PC-3 (cell line): ENCODE measurements around the gene NDUFAF2. TPM values are rescaled to one million over a fixed set of nuclear protein-coding genes. Genes with fewer than 3 reads are reported as not detected.

Experiments used
- ATAC-seq: fragments of 200-7000 bp; cut with Tn5 transposase; 2 replicates; pipeline ENCODE4 v1.9.1; 2020; ENCODE audit warnings: mild to moderate bottlenecking, moderate library complexity
- BruUV-seq: library from RNA; stranded (reverse); fragments of 400-500 nt; replicated peaks from 2 replicates; lab custom pipeline; 2021; lab: Mats Ljungman, UMichigan
- CTCF ChIA-PET: fragments of 300-600 bp; sonication (Branson Sonifier 250); formaldehyde crosslinking; loops from one replicate; lab custom pipeline; 2022; ENCODE audit warnings: antibody characterized with exemption; lab: Charles Lee
- POLR2A ChIA-PET: fragments of 300-600 bp; sonication (Branson Sonifier 250); formaldehyde crosslinking; loops from one replicate; lab custom pipeline; 2022; ENCODE audit warnings: antibody characterized with exemption; ENCODE audit not compliant: unreplicated experiment; lab: Charles Lee
- DNase-seq: peaks from one replicate; pipeline ENCODE4 v3.0.0-alpha.2; 2015
- H2AFZ ChIP-seq: fragments of 300-600 bp; sonication (generic); 2 replicates; pipeline ENCODE4 v1.6.0; 2016; ENCODE audit warnings: antibody characterized with exemption, low read length
- H3F3A ChIP-seq: fragments of 300-600 bp; sonication (generic); one replicate; pipeline ENCODE4 v1.6.0; 2017; ENCODE audit warnings: antibody characterized with exemption, low read length, control low read depth, mild to moderate bottlenecking; ENCODE audit not compliant: unreplicated experiment
- H3K27ac ChIP-seq: fragments of 300-600 bp; sonication (generic); 2 replicates; pipeline ENCODE4 v1.5.1; 2016; ENCODE audit warnings: mild to moderate bottlenecking, low read length
- H3K27me3 ChIP-seq: fragments of 300-600 bp; sonication (generic); 2 replicates; pipeline ENCODE4 v1.6.1; 2016; ENCODE audit warnings: low read length, mixed read lengths
- H3K36me3 ChIP-seq: fragments of 300-600 bp; sonication (generic); 2 replicates; pipeline ENCODE4 v1.6.1; 2016; ENCODE audit warnings: low read depth, mixed run types, low read length, mixed read lengths
- H3K4me1 ChIP-seq: fragments of 300-600 bp; sonication (generic); 2 replicates; pipeline ENCODE4 v1.5.1; 2016; ENCODE audit warnings: low read length; ENCODE audit not compliant: insufficient read depth
- H3K4me2 ChIP-seq: fragments of 300-600 bp; sonication (generic); 2 replicates; pipeline ENCODE4 v1.6.0; 2016; ENCODE audit warnings: low read length
- H3K4me3 ChIP-seq: fragments of 300-600 bp; sonication (generic); 2 replicates; pipeline ENCODE4 v1.5.1; 2016; ENCODE audit warnings: mild to moderate bottlenecking, low read length, mixed read lengths
- H3K79me2 ChIP-seq: fragments of 300-600 bp; sonication (generic); 2 replicates; pipeline ENCODE4 v1.6.1; 2017; ENCODE audit warnings: low read length, mixed read lengths
- H3K9ac ChIP-seq: fragments of 300-600 bp; sonication (generic); 2 replicates; pipeline ENCODE4 v1.6.0; 2016; ENCODE audit warnings: mild to moderate bottlenecking, low read length
- H3K9me2 ChIP-seq: fragments of 300-600 bp; sonication (generic); replicated peaks from 2 replicates; pipeline ENCODE4 v1.6.1; 2016; ENCODE audit warnings: mixed run types, low read length, mixed read lengths
- H3K9me3 ChIP-seq: fragments of 300-600 bp; sonication (generic); 2 replicates; pipeline ENCODE4 v1.6.1; 2016; ENCODE audit warnings: low read length, mixed read lengths
- H4K20me1 ChIP-seq: fragments of 300-600 bp; sonication (generic); 2 replicates; pipeline ENCODE4 v1.6.1; 2016; ENCODE audit warnings: low read length, mixed read lengths
- CTCF ChIP-seq: fragments of 300-600 bp; sonication (generic); conservative IDR thresholded peaks from 2 replicates; pipeline ENCODE4 v1.5.1; 2017; ENCODE audit warnings: antibody characterized with exemption, low read depth, mild to moderate bottlenecking, low read length
- EZH2 ChIP-seq: fragments of 300-600 bp; sonication (generic); IDR thresholded peaks from one replicate; pipeline ENCODE4 v1.6.1; 2017; ENCODE audit warnings: antibody characterized with exemption, mild to moderate bottlenecking, low read length; ENCODE audit not compliant: unreplicated experiment
- EZH2phosphoT487 ChIP-seq: fragments of 300-600 bp; sonication (generic); IDR thresholded peaks from 2 replicates; pipeline ENCODE4 v1.6.1; 2018; ENCODE audit warnings: mild to moderate bottlenecking, antibody characterized with exemption, low read length, borderline replicate concordance
- intact Hi-C: fragments of 100-400 bp; cut with micrococcal nuclease; formaldehyde crosslinking; loops from 2 replicates; pipeline ENCODE4 v1.9.0; 2023
- total RNA-seq: library from RNA; depleted of rRNA; stranded (reverse); fragments of >200 nt; gene quantifications from 2 replicates; pipeline ENCODE4 v1.2.3, GENCODE V29; 2014

The NDUFAF2 gene
- total RNA-seq, 1 experiment from 2014 or later, result 41.9 TPM

- H3K27me3 ChIP-seq, result no peaks in the 10 kb centered on the region
- no peak overlapping the region for H3K4me3 ChIP-seq
- BruUV-seq, result no TSS peak
- H3K4me1 ChIP-seq, result no peaks in the 10 kb centered on the region
- H3K27ac ChIP-seq, result no peak overlapping the region
- POLR2A ChIA-PET, result no interaction called here
- no peaks in the 10 kb centered on the region for H3F3A ChIP-seq
- TF ChIP-seq EZH2phosphoT487 (no peak), CTCF (no peak), EZH2 (no peak)
- no peak overlapping the region for H2AFZ ChIP-seq
- H3K36me3 ChIP-seq, result no peaks in the 10 kb centered on the region
- no peaks in the 10 kb centered on the region for H3K9me2 ChIP-seq
- intact Hi-C loops, result loop anchor here (2.0 to 5.0 kb wide), 4 partner anchors 91 to 977 kb away; no protein-coding TSS in a partner anchor
- no peaks in the 10 kb centered on the region for H4K20me1 ChIP-seq
- H3K79me2 ChIP-seq, result peaks cover 68% of the 10 kb centered on the region
- no peak overlapping the region for H3K9ac ChIP-seq
- peaks cover 5% of the 10 kb centered on the region; the same call in 1 of the 2 replicates for H3K9me3 ChIP-seq
- CTCF ChIA-PET, result interaction anchor here (1.6 kb wide), 1 partner anchor 179 kb away, joined by 6 read pairs; no protein-coding TSS in a partner anchor
- no peak overlapping the region for H3K4me2 ChIP-seq
- DNase-seq, result no peak
- no peak for ATAC-seq
Observed at GRCh38 chr5:60958088-60958487, 13.1 kb downstream of the NDUFAF2 start.

- Histone ChIP-seq H3K79me2 (peaks cover 68% of the 10 kb centered on the region), H3F3A (no peaks in the 10 kb centered on the region), H3K4me2 (no peak overlapping the region), H3K4me1 (no peaks in the 10 kb centered on the region), H3K27ac (no peak overlapping the region), H3K9me3 (peaks cover 5% of the 10 kb centered on the region; the same call in 1 of the 2 replicates), H3K9ac (no peak overlapping the region), H3K4me3 (no peak overlapping the region), H2AFZ (no peak overlapping the region), H3K36me3 (no peaks in the 10 kb centered on the region), H3K27me3 (no peaks in the 10 kb centered on the region), H3K9me2 (no peaks in the 10 kb centered on the region), H4K20me1 (no peaks in the 10 kb centered on the region)
- ATAC-seq, result no peak
- ChIA-PET CTCF (interaction anchor here (0.7 to 1.6 kb wide), 4 partner anchors 94 to 353 kb away, joined by 3 to 6 read pairs (median 3); no protein-coding TSS in a partner anchor), POLR2A (interaction anchor here (0.9 kb wide), 1 partner anchor 373 kb away, joined by 3 read pairs; no protein-coding TSS in a partner anchor)
- intact Hi-C loops, result loop anchor here (2.0 to 5.0 kb wide), 4 partner anchors 90 to 976 kb away; no protein-coding TSS in a partner anchor
- DNase-seq, result no peak
- TF ChIP-seq EZH2, result no peak
- no peak for TF ChIP-seq CTCF
- no peak for TF ChIP-seq EZH2phosphoT487
- no TSS peak for BruUV-seq
Observed at GRCh38 chr5:60958712-60959111, 13.7 kb downstream of the NDUFAF2 start.

- TF ChIP-seq CTCF (peak; percentile 52; the same call in 1 of the 2 replicates), EZH2 (no peak)
- Histone ChIP-seq H3K9me2 (no peaks in the 10 kb centered on the region), H3K4me1 (no peaks in the 10 kb centered on the region), H3K27ac (no peak overlapping the region), H2AFZ (no peak overlapping the region), H3K36me3 (no peaks in the 10 kb centered on the region), H3K4me3 (no peak overlapping the region), H4K20me1 (no peaks in the 10 kb centered on the region), H3K9ac (no peak overlapping the region), H3K79me2 (peaks cover 65% of the 10 kb centered on the region), H3K9me3 (peaks cover 5% of the 10 kb centered on the region; the same call in 1 of the 2 replicates), H3K4me2 (no peak overlapping the region), H3K27me3 (no peaks in the 10 kb centered on the region), H3F3A (no peaks in the 10 kb centered on the region)
- BruUV-seq, result no TSS peak
- intact Hi-C loops, result loop anchor here (2.0 to 5.0 kb wide), 4 partner anchors 90 to 976 kb away; no protein-coding TSS in a partner anchor
- CTCF ChIA-PET, result interaction anchor here (0.7 to 1.6 kb wide), 4 partner anchors 93 to 353 kb away, joined by 3 to 6 read pairs (median 3); no protein-coding TSS in a partner anchor
- POLR2A ChIA-PET, result interaction anchor here (0.9 kb wide), 1 partner anchor 372 kb away, joined by 3 read pairs; no protein-coding TSS in a partner anchor
- DNase-seq, result peak; percentile 51
- ATAC-seq, result no peak
Observed at GRCh38 chr5:60959156-60959555, 14.2 kb downstream of the NDUFAF2 start.
